HL-60 (cell line): ENCODE data around the gene KCMF1.

ENCODE experiments used
- DNase-seq, 2 experiments: peaks; one replicate each; pipeline ENCODE4 v3.0.0-alpha.2; 2010 to 2020; ENCODE audit warnings: low read depth in 1 of 2, low spot score in 1 of 2
- H3K27ac ChIP-seq: fragments of 250-450 bp; sonication (Bioruptor Pico); replicated peaks from 2 replicates; pipeline ENCODE4 v1.5.1; 2020; ENCODE audit warnings: mild to moderate bottlenecking, moderate library complexity
- H3K27me3 ChIP-seq: fragments of 250-450 bp; sonication (Bioruptor Pico); 2 replicates; pipeline ENCODE4 v1.5.1; 2021; ENCODE audit warnings: mild to moderate bottlenecking, moderate library complexity; ENCODE audit not compliant: insufficient read depth, poor library complexity, severe bottlenecking
- H3K4me3 ChIP-seq: replicated peaks from 2 replicates; pipeline ENCODE4 v1.5.1; 2011; ENCODE audit warnings: mild to moderate bottlenecking, control low read depth, low read length; ENCODE audit not compliant: insufficient read depth
- GABPA ChIP-seq: IDR thresholded peaks from 2 replicates; pipeline ENCODE4 v1.6.1; 2012; ENCODE audit warnings: low read depth
- POLR2AphosphoS5 ChIP-seq: IDR thresholded peaks from 2 replicates; pipeline ENCODE4 v1.6.1; 2012; ENCODE audit warnings: low read depth
- SPI1 ChIP-seq: IDR thresholded peaks from 2 replicates; pipeline ENCODE4 v1.6.1; 2012; ENCODE audit warnings: low read depth, mild to moderate bottlenecking, borderline replicate concordance
- TF ChIP-seq, protein P1 (sequence below): IDR thresholded peaks from one replicate; pipeline ENCODE4 v1.5.1; 2011; ENCODE audit warnings: low read length, control low read depth, inconsistent platforms; ENCODE audit not compliant: insufficient read depth
- TF ChIP-seq, protein P2 (sequence below): IDR thresholded peaks from 2 replicates; pipeline ENCODE4 v1.6.1; 2012; ENCODE audit warnings: low read depth; ENCODE audit not compliant: insufficient replicate concordance

KCMF1 gene

DNA sequence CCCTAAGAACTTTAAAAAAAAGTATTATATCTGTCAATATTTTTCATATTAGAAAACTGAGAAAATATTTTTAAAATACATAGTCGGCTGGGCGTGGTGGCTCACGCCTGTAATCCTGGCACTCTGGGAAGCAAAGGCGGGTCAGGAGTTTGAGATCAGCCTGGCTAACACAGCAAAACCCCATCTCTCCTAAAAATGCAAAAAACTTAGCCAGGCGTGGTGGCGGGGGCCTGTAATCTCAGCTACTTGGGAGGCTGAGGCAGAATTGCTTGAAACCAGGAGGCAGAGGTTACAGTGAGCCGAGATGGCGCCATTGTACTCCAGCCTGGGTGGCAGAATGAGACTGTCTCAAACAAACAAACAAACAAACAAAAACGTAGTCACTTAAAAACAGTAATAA is 5.1 kb upstream of the KCMF1 start:
- no peak for DNase-seq
- no peak overlapping the region for H3K27ac ChIP-seq
- TF ChIP-seq, protein P1, sequence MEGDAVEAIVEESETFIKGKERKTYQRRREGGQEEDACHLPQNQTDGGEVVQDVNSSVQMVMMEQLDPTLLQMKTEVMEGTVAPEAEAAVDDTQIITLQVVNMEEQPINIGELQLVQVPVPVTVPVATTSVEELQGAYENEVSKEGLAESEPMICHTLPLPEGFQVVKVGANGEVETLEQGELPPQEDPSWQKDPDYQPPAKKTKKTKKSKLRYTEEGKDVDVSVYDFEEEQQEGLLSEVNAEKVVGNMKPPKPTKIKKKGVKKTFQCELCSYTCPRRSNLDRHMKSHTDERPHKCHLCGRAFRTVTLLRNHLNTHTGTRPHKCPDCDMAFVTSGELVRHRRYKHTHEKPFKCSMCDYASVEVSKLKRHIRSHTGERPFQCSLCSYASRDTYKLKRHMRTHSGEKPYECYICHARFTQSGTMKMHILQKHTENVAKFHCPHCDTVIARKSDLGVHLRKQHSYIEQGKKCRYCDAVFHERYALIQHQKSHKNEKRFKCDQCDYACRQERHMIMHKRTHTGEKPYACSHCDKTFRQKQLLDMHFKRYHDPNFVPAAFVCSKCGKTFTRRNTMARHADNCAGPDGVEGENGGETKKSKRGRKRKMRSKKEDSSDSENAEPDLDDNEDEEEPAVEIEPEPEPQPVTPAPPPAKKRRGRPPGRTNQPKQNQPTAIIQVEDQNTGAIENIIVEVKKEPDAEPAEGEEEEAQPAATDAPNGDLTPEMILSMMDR: no peak
- TF ChIP-seq, protein P2, sequence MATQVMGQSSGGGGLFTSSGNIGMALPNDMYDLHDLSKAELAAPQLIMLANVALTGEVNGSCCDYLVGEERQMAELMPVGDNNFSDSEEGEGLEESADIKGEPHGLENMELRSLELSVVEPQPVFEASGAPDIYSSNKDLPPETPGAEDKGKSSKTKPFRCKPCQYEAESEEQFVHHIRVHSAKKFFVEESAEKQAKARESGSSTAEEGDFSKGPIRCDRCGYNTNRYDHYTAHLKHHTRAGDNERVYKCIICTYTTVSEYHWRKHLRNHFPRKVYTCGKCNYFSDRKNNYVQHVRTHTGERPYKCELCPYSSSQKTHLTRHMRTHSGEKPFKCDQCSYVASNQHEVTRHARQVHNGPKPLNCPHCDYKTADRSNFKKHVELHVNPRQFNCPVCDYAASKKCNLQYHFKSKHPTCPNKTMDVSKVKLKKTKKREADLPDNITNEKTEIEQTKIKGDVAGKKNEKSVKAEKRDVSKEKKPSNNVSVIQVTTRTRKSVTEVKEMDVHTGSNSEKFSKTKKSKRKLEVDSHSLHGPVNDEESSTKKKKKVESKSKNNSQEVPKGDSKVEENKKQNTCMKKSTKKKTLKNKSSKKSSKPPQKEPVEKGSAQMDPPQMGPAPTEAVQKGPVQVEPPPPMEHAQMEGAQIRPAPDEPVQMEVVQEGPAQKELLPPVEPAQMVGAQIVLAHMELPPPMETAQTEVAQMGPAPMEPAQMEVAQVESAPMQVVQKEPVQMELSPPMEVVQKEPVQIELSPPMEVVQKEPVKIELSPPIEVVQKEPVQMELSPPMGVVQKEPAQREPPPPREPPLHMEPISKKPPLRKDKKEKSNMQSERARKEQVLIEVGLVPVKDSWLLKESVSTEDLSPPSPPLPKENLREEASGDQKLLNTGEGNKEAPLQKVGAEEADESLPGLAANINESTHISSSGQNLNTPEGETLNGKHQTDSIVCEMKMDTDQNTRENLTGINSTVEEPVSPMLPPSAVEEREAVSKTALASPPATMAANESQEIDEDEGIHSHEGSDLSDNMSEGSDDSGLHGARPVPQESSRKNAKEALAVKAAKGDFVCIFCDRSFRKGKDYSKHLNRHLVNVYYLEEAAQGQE: no peak
- no peak for TF ChIP-seq SPI1
- H3K27me3 ChIP-seq: no peaks in the 10 kb centered on the region
- H3K4me3 ChIP-seq: no peak overlapping the region

DNA sequence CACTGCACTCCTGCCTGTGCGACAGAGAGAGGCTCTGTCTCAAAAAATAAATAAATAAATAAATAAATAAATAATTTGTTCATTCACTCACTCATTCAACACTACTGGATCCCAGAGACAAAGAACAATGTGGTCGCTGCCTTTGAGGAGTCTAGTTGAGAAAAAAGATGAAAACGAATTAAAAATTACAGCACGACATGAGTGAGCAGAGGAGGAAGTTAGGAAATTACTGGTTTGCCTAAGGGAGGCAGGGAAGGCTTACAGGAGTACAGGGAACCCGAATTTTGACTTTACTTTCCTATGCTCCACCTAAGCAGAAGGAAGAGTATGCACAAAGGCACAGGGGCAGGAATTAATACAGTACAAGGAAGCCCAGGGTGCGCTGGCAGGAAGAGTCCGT is 4.2 kb upstream of the KCMF1 start:
- Histone ChIP-seq H3K4me3 (no peak overlapping the region), H3K27ac (no peak overlapping the region), H3K27me3 (no peaks in the 10 kb centered on the region)
- DNase-seq: no peak
- TF ChIP-seq SPI1 (no peak), POLR2AphosphoS5 (no peak)
- TF ChIP-seq, protein P2: no peak
- TF ChIP-seq, protein P1: no peak

DNA sequence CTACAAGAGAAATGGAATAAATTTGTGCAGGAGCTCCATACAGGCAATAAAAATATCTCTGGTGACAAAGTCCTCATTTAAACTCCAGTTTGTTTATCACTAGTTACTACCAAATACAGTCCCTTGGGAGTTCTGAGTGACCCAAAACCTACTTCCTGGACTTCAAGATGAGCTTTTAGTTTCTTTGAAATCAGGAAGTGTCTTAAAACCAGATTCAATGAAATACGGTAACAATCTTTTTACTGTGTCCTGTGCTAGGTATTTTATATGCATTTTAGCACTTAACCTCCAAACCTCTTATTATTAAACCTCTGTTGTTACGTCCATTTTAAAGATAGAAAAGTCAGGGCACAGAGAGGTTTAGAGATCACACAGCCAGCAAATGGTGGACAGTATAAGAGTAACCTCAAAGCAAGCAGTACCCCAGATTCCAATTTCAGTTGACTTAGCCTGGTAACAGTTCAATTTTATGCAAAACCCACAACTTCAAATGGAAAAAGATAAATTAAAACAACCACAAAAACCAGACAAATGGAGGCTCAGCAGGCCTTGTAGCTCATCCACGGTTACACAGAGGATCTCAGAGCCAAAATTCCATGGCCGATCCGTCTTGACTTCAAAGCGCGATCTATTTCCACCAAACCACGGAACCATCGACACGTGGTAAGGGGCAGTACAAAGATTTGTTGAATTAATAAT is 1.3 kb upstream of the KCMF1 start:
- Histone ChIP-seq H3K27ac (peak overlapping the region; percentile 98), H3K27me3 (no peaks in the 10 kb centered on the region), H3K4me3 (peak overlapping the region; percentile 71)
- DNase-seq: peak in 1 of 2 experiments; percentile 21
- TF ChIP-seq POLR2AphosphoS5 (no peak), SPI1 (peak; percentile 85)

DNA sequence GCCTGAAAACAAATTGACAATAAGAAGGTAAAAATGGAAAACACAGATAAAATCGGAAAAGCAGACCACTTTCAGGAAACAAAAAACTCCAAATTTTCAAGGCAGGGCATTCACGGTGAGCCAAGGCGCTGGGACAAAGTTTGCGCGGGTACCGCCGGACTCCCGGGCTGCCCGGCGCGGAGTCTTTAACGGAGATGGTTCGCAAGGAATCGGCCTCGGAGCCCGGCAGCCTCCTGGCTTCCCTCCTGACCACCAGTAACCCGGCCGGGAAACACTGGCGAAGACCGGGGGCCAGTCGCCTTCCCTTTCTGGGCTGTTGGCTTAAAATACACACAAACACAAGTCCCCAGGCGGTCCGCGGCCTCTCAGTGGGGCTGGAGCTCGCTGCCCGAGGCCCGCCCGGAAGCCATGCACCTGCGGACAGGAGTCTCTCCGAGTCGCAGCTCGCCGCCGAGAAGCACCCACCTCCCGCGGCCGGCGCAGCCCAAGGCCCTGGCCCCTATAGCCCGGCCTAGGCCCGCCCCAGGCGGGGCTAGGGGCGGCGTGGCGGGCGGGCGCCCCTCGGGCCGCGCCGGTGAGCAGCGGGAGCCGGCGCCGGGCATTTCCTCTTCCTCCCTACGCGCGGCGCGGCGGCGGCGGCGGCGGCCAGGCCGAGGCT is 622 bp upstream of the KCMF1 start:
- DNase-seq: peak in 1 of 2 experiments; percentile 56
- peak overlapping the region; percentile 98 for H3K27ac ChIP-seq
- H3K4me3 ChIP-seq: peak overlapping the region; percentile 71
- peak; percentile 50; the same call in 1 of the 2 replicates for TF ChIP-seq POLR2AphosphoS5
- TF ChIP-seq, protein P2: no peak
- no peak for TF ChIP-seq GABPA
- TF ChIP-seq, protein P1: no peak
- peak; percentile 14; the same call in 1 of the 2 replicates for TF ChIP-seq SPI1
- H3K27me3 ChIP-seq: no peaks in the 10 kb centered on the region
